Activated CD4-positive, alpha-beta memory T cell treated with anti-CD3 and anti-CD28 coated beads for 36 hours (primary cell): ENCODE data around the gene HOXA1. TPM values are rescaled to one million over a fixed set of nuclear protein-coding genes. Genes with fewer than 3 reads are reported as not detected.

Experiments used
- CTCF ChIA-PET: fragments of 350-600 bp; sonication (Branson Sonifier 250); formaldehyde crosslinking; loops from one replicate; lab custom pipeline; 2021; ENCODE audit warnings: antibody characterized with exemption, inconsistent platforms; lab: Charles Lee
- POLR2A ChIA-PET: fragments of 350-600 bp; sonication (Branson Sonifier 250); formaldehyde crosslinking; loops from one replicate; lab custom pipeline; 2021; ENCODE audit warnings: antibody characterized with exemption; lab: Charles Lee
- DNase-seq: peaks from one replicate; pipeline ENCODE4 v3.0.0-alpha.2; 2020
- H3K27ac Mint-ChIP-seq: one replicate; pipeline ENCODE4 v1.8.0; 2021; ENCODE audit warnings: mixed read lengths
- H3K27me3 Mint-ChIP-seq: one replicate; pipeline ENCODE4 v1.8.0; 2021; ENCODE audit warnings: mixed read lengths
- H3K36me3 Mint-ChIP-seq: one replicate; pipeline ENCODE4 v1.8.0; 2021; ENCODE audit warnings: mixed read lengths
- H3K4me1 Mint-ChIP-seq: one replicate; pipeline ENCODE4 v1.8.0; 2021; ENCODE audit warnings: low read depth, mixed read lengths
- H3K4me3 Mint-ChIP-seq: one replicate; pipeline ENCODE4 v1.8.0; 2021; ENCODE audit warnings: mild to moderate bottlenecking, mixed read lengths
- H3K9me3 Mint-ChIP-seq: one replicate; pipeline ENCODE4 v1.8.0; 2021; ENCODE audit warnings: mixed read lengths
- intact Hi-C: fragments of 100-400 bp; cut with micrococcal nuclease; formaldehyde crosslinking; loops from one replicate; pipeline ENCODE4 v1.15.1; 2023
- total RNA-seq, 2 experiments: library from RNA; stranded (reverse); gene quantifications; one replicate each; pipeline ENCODE4 v1.2.3, GENCODE V29; 2021

The HOXA1 gene
- total RNA-seq, 2 experiments from 2014 or later: 0.29 to 0.43 TPM

DNA sequence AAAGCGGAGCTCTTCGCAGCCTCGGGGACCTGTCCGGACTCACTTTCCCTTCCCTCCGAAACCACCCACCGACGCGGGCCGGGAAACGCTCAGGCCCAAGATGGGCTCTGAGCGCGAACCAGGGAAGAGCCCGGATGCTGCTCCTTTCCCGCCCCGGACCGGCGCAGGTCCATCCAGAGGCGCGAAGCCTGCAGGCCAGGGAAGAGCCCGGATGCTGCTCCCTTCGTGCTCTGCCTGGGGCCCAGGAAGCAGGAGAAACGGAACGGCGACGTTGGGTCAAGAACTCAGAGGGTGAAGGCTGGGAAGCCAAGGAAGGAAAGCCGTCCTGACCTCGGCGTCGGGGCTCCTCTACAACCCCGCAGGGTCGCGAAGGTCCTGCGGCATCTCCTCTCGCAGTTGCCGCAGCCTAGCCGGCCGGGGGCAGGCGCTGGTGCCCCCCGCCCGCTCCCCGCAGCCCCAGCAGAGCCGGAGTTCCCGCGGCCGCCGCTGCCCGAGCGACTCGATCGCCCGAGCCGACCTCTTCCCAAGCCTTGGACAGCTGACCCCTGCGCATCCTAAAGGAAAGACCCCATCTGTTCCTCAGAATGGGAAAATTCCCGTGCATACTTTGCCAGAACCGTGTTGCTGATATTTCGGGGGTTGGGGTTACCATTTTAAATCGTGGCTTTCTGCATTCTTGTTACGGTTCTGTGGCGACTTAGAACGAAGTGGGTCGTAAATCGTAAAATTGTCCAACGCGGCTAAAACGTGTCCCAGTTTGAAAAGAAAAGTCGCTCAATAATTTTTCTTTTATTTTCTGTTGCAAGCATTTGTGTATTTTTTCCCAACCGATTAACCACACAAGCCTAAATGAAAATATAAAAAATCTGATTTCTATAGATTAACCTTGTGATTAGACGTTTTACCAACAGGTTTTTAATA, 7.5 kb downstream of the HOXA1 start:
- Mint-ChIP-seq H3K9me3 (no peaks in the 10 kb centered on the region), H3K27ac (no peak overlapping the region), H3K4me3 (no peak overlapping the region), H3K27me3 (peaks cover 62% of the 10 kb centered on the region), H3K4me1 (peaks cover 6% of the 10 kb centered on the region), H3K36me3 (no peaks in the 10 kb centered on the region)
- no peak for DNase-seq
- ChIA-PET POLR2A (no interaction called here), CTCF (no interaction called here)
- intact Hi-C loops: no loop called here

DNA sequence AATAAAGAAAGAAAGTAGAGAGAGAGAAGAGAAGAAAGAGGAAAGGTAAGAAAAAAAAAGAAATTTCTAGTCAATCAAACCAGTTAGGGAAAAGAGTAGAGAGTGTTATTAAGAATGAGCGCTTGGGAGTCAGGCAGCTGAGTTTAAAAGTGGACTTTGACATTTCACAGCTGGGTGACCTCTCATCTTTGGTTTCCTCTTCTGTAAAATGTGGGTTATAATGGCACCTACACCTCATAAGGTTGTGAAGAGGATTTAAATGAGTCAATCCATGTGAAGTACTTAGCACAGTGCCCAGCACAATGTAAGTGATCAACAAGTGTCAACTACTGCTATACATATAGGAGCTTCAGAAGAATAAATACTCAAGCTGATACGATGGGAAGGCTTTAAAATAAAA, 12.2 kb downstream of the HOXA1 start:
- POLR2A ChIA-PET: no interaction called here
- CTCF ChIA-PET: interaction anchor here (1.2 kb wide), 1 partner anchor 78 kb away, joined by 4 read pairs; no protein-coding TSS in a partner anchor
- Mint-ChIP-seq H3K4me3 (no peak overlapping the region), H3K27me3 (peaks cover 18% of the 10 kb centered on the region), H3K4me1 (peaks cover 6% of the 10 kb centered on the region), H3K9me3 (no peaks in the 10 kb centered on the region), H3K27ac (no peak overlapping the region), H3K36me3 (no peaks in the 10 kb centered on the region)
- no peak for DNase-seq
- intact Hi-C loops: no loop called here

DNA sequence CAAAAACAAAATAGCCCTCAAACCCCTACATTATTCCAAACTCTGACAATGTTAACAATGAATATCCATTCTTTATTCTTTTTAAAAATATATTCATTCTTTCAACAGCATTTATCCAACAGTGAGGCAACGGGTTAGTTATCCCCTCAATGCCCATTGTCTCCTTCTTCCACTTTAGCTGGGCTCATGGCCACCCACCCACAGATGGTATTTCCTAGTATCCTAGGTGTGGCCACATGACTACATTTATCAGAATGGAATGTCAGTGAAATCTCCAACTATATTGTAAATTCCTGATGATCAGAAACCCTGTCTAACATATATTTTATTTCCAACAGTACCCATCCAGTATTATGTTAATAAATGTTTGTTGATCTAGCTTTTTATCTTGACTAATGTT, 13.6 kb downstream of the HOXA1 start:
- intact Hi-C loops: no loop called here
- CTCF ChIA-PET: no interaction called here
- POLR2A ChIA-PET: no interaction called here
- H3K4me3 Mint-ChIP-seq: no peak overlapping the region
- H3K27ac Mint-ChIP-seq: no peak overlapping the region
- no peaks in the 10 kb centered on the region for H3K4me1 Mint-ChIP-seq
- H3K27me3 Mint-ChIP-seq: peaks cover 6% of the 10 kb centered on the region
- H3K9me3 Mint-ChIP-seq: no peaks in the 10 kb centered on the region
- H3K36me3 Mint-ChIP-seq: no peaks in the 10 kb centered on the region
- no peak for DNase-seq

DNA sequence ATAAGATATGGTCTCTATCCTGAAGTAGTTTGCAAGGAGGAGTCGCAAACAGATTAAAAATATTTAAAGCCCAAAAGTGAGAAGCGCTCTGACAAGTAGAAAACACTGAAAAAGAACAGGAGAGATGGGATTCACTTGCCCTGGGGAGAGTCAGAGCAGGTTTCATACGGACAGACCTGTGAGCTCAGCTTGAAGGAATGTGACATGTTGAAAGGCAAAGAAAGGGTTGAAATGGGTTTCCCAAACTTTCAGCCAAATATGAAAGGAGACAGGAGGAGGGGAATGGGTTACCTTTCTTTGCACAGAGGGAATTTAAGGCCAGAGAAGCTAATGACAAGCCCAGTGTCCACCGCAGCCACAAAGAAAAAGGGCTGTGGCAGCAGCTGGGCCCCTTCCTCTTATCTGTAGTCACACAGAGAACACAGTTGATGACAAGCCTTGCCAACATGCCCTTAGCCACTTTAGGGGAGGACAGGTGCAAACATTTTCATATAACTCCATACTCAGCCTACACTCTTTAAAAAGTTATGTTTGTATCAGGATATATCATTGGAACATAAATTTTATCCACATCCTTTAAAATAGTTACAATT, 14.9 kb downstream of the HOXA1 start:
- ChIA-PET POLR2A (no interaction called here), CTCF (no interaction called here)
- H3K36me3 Mint-ChIP-seq: no peaks in the 10 kb centered on the region
- H3K27ac Mint-ChIP-seq: no peak overlapping the region
- H3K9me3 Mint-ChIP-seq: no peaks in the 10 kb centered on the region
- no peak for DNase-seq
- intact Hi-C loops: no loop called here
- H3K4me1 Mint-ChIP-seq: no peaks in the 10 kb centered on the region
- H3K27me3 Mint-ChIP-seq: peaks cover 4% of the 10 kb centered on the region
- no peak overlapping the region for H3K4me3 Mint-ChIP-seq

DNA sequence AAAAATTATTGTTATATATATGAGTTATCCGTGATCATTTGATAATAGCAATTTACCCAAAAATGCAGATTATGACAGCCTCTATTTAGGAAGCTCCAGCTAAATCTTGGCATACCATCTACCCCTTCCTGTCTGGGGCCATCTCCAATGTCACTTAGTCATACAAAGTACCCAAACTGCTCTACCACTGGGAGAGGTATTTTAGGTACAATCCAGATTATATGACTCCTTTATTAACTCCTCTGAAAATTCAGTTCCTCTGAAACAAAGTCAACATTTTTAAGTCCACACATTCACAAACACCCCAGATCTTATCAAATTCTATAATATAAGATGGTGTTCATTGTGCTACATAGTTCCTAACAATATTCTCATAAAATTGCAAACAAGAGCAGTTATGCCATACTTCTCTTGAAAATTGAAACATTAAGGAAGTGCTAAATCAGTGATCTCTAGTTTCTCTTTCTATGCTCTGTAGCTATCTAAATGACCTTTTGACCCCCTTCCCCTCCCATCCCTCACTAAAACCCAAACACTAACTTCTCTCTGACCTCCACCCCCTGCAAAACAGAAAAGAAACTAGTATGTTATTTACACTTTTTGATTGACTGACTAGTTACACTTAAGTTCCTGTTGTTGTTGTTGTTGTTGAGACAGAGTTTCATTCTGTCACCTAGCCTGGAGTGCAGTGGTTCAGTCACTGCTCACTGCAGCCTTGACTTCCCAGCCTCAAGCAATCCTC, 16.4 kb downstream of the HOXA1 start:
- H3K27ac Mint-ChIP-seq: no peak overlapping the region
- ChIA-PET CTCF (no interaction called here), POLR2A (no interaction called here)
- peaks cover 3% of the 10 kb centered on the region for H3K27me3 Mint-ChIP-seq
- H3K4me3 Mint-ChIP-seq: no peak overlapping the region
- H3K9me3 Mint-ChIP-seq: no peaks in the 10 kb centered on the region
- intact Hi-C loops: no loop called here
- H3K4me1 Mint-ChIP-seq: no peaks in the 10 kb centered on the region
- H3K36me3 Mint-ChIP-seq: no peaks in the 10 kb centered on the region
- DNase-seq: no peak

DNA sequence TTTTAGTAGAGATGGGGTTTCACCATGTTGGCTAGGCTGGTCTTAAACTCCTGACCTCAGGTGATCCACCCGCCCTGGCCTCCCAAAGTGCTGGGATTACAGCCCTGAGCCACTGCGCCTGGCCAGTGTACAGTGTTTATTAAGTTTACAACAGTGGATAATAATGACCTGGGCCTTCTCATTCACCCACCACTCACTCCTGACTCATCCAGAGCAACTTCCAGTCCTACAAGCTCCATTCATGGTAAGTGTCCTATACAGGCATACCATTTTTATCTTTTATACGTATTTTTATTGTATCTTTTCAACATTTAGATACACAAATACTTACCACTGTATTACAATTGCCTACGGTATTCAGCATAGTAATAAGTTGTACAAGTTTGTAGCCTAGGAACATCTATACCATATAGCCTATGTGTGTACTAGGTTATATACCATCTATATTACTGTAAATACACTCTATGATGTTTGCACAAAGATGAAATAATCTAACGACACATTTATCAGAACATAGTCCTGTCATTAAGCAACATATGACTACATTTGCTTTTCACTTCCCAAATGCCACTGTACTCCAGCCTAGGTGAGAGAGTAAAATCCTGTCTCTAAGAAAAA, 17.1 kb downstream of the HOXA1 start:
- ChIA-PET POLR2A (no interaction called here), CTCF (no interaction called here)
- no peak for DNase-seq
- Mint-ChIP-seq H3K27ac (no peak overlapping the region), H3K27me3 (peaks cover 3% of the 10 kb centered on the region), H3K4me3 (no peak overlapping the region), H3K9me3 (no peaks in the 10 kb centered on the region), H3K36me3 (no peaks in the 10 kb centered on the region), H3K4me1 (no peaks in the 10 kb centered on the region)
- intact Hi-C loops: no loop called here

DNA sequence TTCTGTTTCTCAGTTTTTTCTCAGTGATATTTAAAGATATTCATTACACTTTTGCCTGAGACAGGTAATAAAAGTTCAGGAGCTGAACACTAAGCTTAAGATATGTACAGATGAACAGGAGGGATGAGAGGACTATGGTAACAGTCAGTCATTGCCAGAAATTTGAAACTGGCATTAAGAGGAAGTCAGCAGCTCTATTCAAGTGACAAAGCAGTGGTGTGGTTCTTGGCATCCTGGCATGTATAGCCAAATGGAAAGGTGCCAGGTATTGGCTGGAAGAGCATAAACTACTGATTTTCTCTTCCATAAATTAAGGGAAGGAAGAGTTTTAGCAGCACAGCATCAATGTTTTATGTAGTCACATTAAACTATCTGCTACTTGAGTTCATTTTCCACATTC, 22.7 kb downstream of the HOXA1 start:
- CTCF ChIA-PET: no interaction called here
- DNase-seq: no peak
- H3K9me3 Mint-ChIP-seq: no peaks in the 10 kb centered on the region
- POLR2A ChIA-PET: no interaction called here
- intact Hi-C loops: no loop called here
- H3K4me3 Mint-ChIP-seq: no peak overlapping the region
- no peaks in the 10 kb centered on the region for H3K36me3 Mint-ChIP-seq
- no peaks in the 10 kb centered on the region for H3K4me1 Mint-ChIP-seq
- H3K27ac Mint-ChIP-seq: no peak overlapping the region
- H3K27me3 Mint-ChIP-seq: peaks cover 4% of the 10 kb centered on the region

DNA sequence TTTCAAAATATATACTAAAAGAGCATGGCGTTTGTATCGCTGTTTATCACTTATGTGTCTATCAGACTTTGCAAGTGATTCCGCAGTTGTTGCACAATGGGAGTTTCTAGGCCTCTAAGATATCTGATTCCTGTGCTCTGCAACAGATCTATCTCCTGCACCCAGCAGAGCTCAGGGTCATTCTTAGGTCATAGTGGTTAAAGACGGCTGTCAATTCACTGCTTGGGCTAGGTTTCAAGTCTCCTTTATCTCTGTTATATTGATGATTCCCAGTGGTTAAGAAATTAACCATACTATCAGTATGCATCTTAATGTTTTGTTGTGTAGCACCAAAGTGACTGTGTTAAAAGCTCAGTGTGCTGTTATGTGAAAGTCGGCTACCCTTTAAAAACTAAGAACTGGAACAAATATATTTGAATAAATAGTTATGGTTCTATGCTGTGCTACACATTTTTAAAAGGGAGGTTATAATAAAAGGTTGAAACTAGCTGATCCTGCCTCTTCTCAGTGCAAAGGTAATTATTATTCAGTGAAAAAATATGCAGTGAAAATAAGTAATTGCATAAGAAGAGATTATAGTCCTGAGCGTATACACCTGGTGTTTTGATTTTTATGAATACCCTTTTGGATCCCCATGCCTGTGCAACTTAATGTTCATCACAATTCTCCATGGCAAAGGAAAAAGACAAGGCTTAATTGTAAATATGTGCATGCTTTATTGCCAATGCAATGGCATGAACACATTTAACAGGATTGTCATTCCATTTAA, 24.0 kb downstream of the HOXA1 start:
- H3K9me3 Mint-ChIP-seq: no peaks in the 10 kb centered on the region
- no peak for DNase-seq
- POLR2A ChIA-PET: no interaction called here
- peaks cover 6% of the 10 kb centered on the region for H3K27me3 Mint-ChIP-seq
- H3K4me3 Mint-ChIP-seq: no peak overlapping the region
- no peaks in the 10 kb centered on the region for H3K4me1 Mint-ChIP-seq
- intact Hi-C loops: no loop called here
- no peaks in the 10 kb centered on the region for H3K36me3 Mint-ChIP-seq
- CTCF ChIA-PET: no interaction called here
- no peak overlapping the region for H3K27ac Mint-ChIP-seq

DNA sequence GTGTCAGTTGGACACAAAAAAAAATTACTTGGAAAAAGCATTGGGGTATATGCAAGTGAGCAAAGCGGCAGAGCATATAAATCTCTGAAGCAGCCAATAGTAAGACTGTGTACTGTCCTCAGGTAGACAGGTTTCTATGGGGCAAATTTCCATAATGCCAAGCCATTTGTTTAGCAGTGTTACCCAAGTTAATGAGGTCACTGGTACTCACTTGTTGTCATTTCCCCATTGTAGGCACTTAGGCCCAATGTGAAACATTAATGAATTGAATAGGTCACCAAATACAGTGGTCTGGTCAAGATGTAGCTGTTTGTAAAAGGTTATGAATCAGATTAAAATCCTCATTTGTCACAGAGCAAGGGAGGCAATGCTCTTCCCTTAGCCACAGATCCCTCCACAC, 27.5 kb downstream of the HOXA1 start:
- H3K36me3 Mint-ChIP-seq: no peaks in the 10 kb centered on the region
- no peak for DNase-seq
- intact Hi-C loops: no loop called here
- H3K9me3 Mint-ChIP-seq: no peaks in the 10 kb centered on the region
- H3K27ac Mint-ChIP-seq: no peak overlapping the region
- ChIA-PET POLR2A (no interaction called here), CTCF (no interaction called here)
- peaks cover 9% of the 10 kb centered on the region for H3K27me3 Mint-ChIP-seq
- no peaks in the 10 kb centered on the region for H3K4me1 Mint-ChIP-seq
- no peak overlapping the region for H3K4me3 Mint-ChIP-seq

DNA sequence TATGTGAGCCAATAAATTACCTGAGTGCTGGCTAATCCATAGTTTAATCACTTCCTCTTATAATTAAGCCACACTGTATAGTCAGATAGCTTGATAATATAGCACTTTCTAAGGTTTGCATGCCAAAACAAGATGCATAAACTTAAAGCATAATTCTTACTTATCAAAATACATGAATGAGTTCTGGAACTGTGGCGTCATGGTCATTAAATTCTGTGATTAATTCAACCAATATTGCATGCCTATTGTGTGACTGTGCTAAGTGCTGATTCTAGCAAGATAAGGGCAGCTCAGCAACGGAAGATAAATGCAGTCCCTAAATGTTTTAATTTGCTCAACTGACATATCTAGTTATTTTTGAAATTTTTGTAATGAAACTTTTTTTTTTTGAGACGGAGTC, 29.7 kb downstream of the HOXA1 start:
- Mint-ChIP-seq H3K36me3 (no peaks in the 10 kb centered on the region), H3K4me3 (no peak overlapping the region), H3K9me3 (no peaks in the 10 kb centered on the region), H3K27ac (no peak overlapping the region), H3K27me3 (peaks cover 7% of the 10 kb centered on the region), H3K4me1 (no peaks in the 10 kb centered on the region)
- no peak for DNase-seq
- intact Hi-C loops: no loop called here
- ChIA-PET CTCF (interaction anchor here (0.5 kb wide), 1 partner anchor 44 kb away, joined by 3 read pairs; no protein-coding TSS in a partner anchor), POLR2A (no interaction called here)

DNA sequence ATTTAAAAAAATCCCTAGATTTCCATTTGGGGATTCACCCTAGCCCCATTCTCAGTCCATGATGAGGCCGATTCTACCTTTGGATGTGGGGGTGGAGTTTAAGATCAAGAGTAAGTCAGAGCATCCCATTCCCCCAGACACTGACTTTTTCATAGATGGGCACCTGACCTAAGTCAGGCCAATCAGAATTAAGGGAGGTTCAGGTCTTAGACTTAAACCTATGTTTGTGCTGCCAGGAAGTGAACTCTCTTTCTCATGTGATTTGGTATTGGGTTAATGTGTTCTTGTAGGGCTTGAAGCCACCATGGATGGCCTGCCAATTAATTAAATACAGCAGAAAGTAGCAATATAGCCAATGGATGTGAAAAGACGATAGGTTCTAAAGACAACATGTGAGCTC, 30.1 kb downstream of the HOXA1 start:
- no peak for DNase-seq
- Mint-ChIP-seq H3K9me3 (no peaks in the 10 kb centered on the region), H3K27ac (no peak overlapping the region), H3K36me3 (no peaks in the 10 kb centered on the region), H3K27me3 (peaks cover 7% of the 10 kb centered on the region), H3K4me3 (no peak overlapping the region), H3K4me1 (no peaks in the 10 kb centered on the region)
- ChIA-PET CTCF (interaction anchor here (0.5 kb wide), 1 partner anchor 44 kb away, joined by 3 read pairs; no protein-coding TSS in a partner anchor), POLR2A (no interaction called here)
- intact Hi-C loops: no loop called here
